Mucosa of rectum (tissue), 2 donors: ENCODE measurements around the gene CCDC85B.
"Not testable (repeated sequence)": the region's sequence is repeated elsewhere in the genome, so short reads cannot be mapped to it uniquely, and the experiment has no call there.

Source experiments
- H3K27ac ChIP-seq, 2 donors: one replicate each; pipeline ENCODE4 v1.7.0; 2013; ENCODE audit warnings: inconsistent platforms in 2 of 2, low read depth in 2 of 2, low read length in 2 of 2
- H3K27me3 ChIP-seq, 2 donors: one replicate each; pipeline ENCODE4 v1.7.0; 2013; ENCODE audit warnings: low read length in 2 of 2; ENCODE audit not compliant: control insufficient read depth in 2 of 2, insufficient read depth in 2 of 2
- H3K36me3 ChIP-seq, 2 donors: one replicate each; pipeline ENCODE4 v1.7.0; 2013; ENCODE audit warnings: low read length in 2 of 2; ENCODE audit not compliant: control insufficient read depth in 2 of 2, insufficient read depth in 2 of 2
- H3K4me1 ChIP-seq, 2 donors: one replicate each; pipeline ENCODE4 v1.7.0; 2013; ENCODE audit warnings: low read length in 2 of 2, mild to moderate bottlenecking in 1 of 2; ENCODE audit not compliant: control insufficient read depth in 2 of 2, insufficient read depth in 2 of 2
- H3K4me3 ChIP-seq, 2 donors: one replicate each; pipeline ENCODE4 v1.7.0; 2013; ENCODE audit warnings: low read length in 2 of 2
- H3K9ac ChIP-seq, 2 donors: one replicate each; pipeline ENCODE4 v1.7.0; 2013; ENCODE audit warnings: low read length in 2 of 2, low read depth in 1 of 2, mild to moderate bottlenecking in 1 of 2
- H3K9me3 ChIP-seq, 2 donors: one replicate each; pipeline ENCODE4 v1.7.0; 2013; ENCODE audit warnings: low read length in 2 of 2; ENCODE audit not compliant: control insufficient read depth in 2 of 2
- donor health status: healthy.
- donor health status: Normal muscosa, but diverticular disease.

CCDC85B gene

GRCh38 chr11:65890324-65891218 lies at the start of gene CCDC85B:
TSS of gene CCDC85B (plus strand) at chr11:65890673. CDS start at chr11:65890784, 111 bp downstream.
- Histone ChIP-seq H3K36me3 (peaks cover 4 to 8% of the 10 kb centered on the region in 2 donors), H3K9me3 (no peaks in the 10 kb centered on the region), H3K4me1 (peaks cover 43 to 47% of the 10 kb centered on the region in 2 donors), H3K4me3 (peak within 1 kb of the TSS; percentile 73 to 90), H3K9ac (peak within 1 kb of the TSS; percentile 74 to 81), H3K27ac (peak within 1 kb of the TSS; percentile 91 to 95), H3K27me3 (no peaks in the 10 kb centered on the region)

GRCh38 chr11:65842144-65842543 lies 48.3 kb upstream of the CCDC85B start:
- H3K27me3 ChIP-seq = no peaks in the 10 kb centered on the region
- H3K4me3 ChIP-seq = no peak overlapping the region
- H3K27ac ChIP-seq = no peak overlapping the region
- H3K36me3 ChIP-seq = no peaks in the 10 kb centered on the region
- no peak overlapping the region for H3K9ac ChIP-seq
- peaks cover 0 to 4% of the 10 kb centered on the region in 2 donors for H3K4me1 ChIP-seq
- no peaks in the 10 kb centered on the region for H3K9me3 ChIP-seq

- Histone ChIP-seq H3K4me1 (peaks cover 0 to 4% of the 10 kb centered on the region in 2 donors), H3K27me3 (no peaks in the 10 kb centered on the region), H3K27ac (peak overlapping the region; percentile 31 to 57), H3K4me3 (no peak overlapping the region), H3K9ac (peak overlapping the region in 1 of 2 donors; percentile 13), H3K36me3 (no peaks in the 10 kb centered on the region), H3K9me3 (no peaks in the 10 kb centered on the region)
Measured at GRCh38 chr11:65843811-65844210, 46.7 kb upstream of the CCDC85B start.

GRCh38 chr11:65844231-65844872 lies 46.1 kb upstream of the CCDC85B start:
- peaks cover 3 to 4% of the 10 kb centered on the region in 2 donors for H3K4me1 ChIP-seq
- no peak overlapping the region for H3K4me3 ChIP-seq
- H3K27me3 ChIP-seq = no peaks in the 10 kb centered on the region
- peak overlapping the region in 1 of 2 donors; percentile 13 for H3K9ac ChIP-seq
- H3K27ac ChIP-seq = peak overlapping the region; percentile 31 to 57
- H3K9me3 ChIP-seq = no peaks in the 10 kb centered on the region
- H3K36me3 ChIP-seq = no peaks in the 10 kb centered on the region

GRCh38 chr11:65847746-65848145 lies 42.7 kb upstream of the CCDC85B start:
- Histone ChIP-seq H3K4me3 (no peak overlapping the region), H3K9me3 (no peaks in the 10 kb centered on the region), H3K9ac (no peak overlapping the region), H3K4me1 (peaks cover 11 to 17% of the 10 kb centered on the region in 2 donors), H3K27ac (no peak overlapping the region), H3K27me3 (no peaks in the 10 kb centered on the region), H3K36me3 (peaks cover 15 to 22% of the 10 kb centered on the region in 2 donors)

GRCh38 chr11:65848693-65849092 lies 41.8 kb upstream of the CCDC85B start:
- H3K9ac ChIP-seq, H3K27ac ChIP-seq, H3K4me3 ChIP-seq, H3K27me3 ChIP-seq, H3K9me3 ChIP-seq: not testable (repeated sequence)
- peaks cover 22 to 31% of the 10 kb centered on the region in 2 donors for H3K36me3 ChIP-seq
- peaks cover 21 to 27% of the 10 kb centered on the region in 2 donors for H3K4me1 ChIP-seq

- Histone ChIP-seq H3K27me3 (no peaks in the 10 kb centered on the region), H3K9ac (no peak overlapping the region), H3K4me1 (peaks cover 27 to 31% of the 10 kb centered on the region in 2 donors)
Measured at GRCh38 chr11:65849366-65849765, 41.1 kb upstream of the CCDC85B start.

GRCh38 chr11:65849771-65850216 lies 40.7 kb upstream of the CCDC85B start:
- Histone ChIP-seq H3K36me3 (peaks cover 29 to 42% of the 10 kb centered on the region in 2 donors), H3K4me3 (no peak overlapping the region), H3K4me1 (peaks cover 31 to 32% of the 10 kb centered on the region in 2 donors), H3K27ac (no peak overlapping the region), H3K9ac (no peak overlapping the region), H3K27me3 (no peaks in the 10 kb centered on the region), H3K9me3 (no peaks in the 10 kb centered on the region)

More at GRCh38 chr11:65849366-65849765, 41.1 kb upstream of the CCDC85B start:
- Histone ChIP-seq H3K27ac (no peak overlapping the region), H3K36me3 (peaks cover 25 to 37% of the 10 kb centered on the region in 2 donors), H3K9me3 (no peaks in the 10 kb centered on the region), H3K4me3 (no peak overlapping the region)

GRCh38 chr11:65850217-65851082 lies 40.0 kb upstream of the CCDC85B start:
- Histone ChIP-seq H3K9me3 (no peaks in the 10 kb centered on the region), H3K36me3 (peaks cover 35 to 48% of the 10 kb centered on the region in 2 donors), H3K9ac (no peak overlapping the region), H3K4me1 (peaks cover 38% of the 10 kb centered on the region in 2 donors), H3K4me3 (no peak overlapping the region), H3K27ac (no peak overlapping the region), H3K27me3 (no peaks in the 10 kb centered on the region)
